Activated T-cell treated with anti-CD3 and anti-CD28 coated beads for 1 hour (primary cell): ENCODE measurements around the gene SSH2.
"Not testable (repeated sequence)": the region's sequence is repeated elsewhere in the genome, so short reads cannot be mapped to it uniquely, and the experiment has no call there.

Experiments
- DNase-seq: peaks from one replicate; pipeline ENCODE4 v3.0.0-alpha.2; 2020; ENCODE audit warnings: low read depth

SSH2 gene

GRCh38 chr17:29930409-29931010 lies 482 bp upstream of the SSH2 start:
- no peak for DNase-seq

DNA sequence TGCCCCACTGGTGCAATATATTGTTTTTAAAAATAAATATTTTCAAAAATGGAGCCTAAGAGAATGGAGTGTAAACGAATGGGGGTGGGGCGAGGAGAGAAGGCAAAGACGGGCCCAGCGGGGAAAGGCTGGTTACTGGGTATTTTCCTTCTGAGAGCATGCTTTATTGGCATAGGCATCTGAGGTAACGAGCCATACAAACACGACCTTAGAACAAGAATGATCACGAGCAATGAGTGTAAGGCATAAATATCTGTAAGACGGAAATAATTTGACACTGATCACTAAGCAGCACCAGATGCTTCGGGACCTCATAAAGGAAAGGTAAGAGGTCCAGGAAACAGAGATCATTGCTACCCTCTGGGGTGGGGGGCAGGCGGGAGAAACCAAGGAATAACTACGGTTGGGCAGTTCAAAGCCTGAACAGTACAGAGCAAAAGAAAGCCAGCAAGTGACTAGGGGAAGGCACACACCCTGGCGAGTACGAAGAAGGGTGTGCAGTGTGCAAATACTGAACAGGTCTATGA lies 959 bp downstream of the SSH2 start:
- DNase-seq = no peak

DNA sequence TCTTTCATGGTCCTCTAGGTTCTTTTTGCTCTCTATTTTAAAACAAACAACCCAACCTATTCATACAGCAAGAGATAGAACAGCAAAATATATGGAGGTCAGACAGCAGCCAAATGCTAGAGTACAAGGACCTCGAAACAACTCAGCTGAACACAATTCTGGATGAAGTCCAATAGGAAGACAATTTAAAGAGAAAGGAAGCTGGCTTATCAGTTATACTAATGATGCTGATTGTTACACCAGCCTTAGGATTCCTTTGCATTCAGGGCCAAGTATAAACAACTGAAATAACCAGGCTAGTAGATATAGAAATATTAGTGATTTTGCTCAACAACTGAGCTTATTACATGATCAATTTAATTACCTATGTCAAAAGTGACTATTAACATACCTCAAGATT lies 2.5 kb downstream of the SSH2 start:
- DNase-seq = no peak

GRCh38 chr17:29924786-29925185 lies 5.2 kb downstream of the SSH2 start:
- DNase-seq = no peak

- DNase-seq = no peak
Measured at GRCh38 chr17:29918922-29919856, 10.8 kb downstream of the SSH2 start.

DNA sequence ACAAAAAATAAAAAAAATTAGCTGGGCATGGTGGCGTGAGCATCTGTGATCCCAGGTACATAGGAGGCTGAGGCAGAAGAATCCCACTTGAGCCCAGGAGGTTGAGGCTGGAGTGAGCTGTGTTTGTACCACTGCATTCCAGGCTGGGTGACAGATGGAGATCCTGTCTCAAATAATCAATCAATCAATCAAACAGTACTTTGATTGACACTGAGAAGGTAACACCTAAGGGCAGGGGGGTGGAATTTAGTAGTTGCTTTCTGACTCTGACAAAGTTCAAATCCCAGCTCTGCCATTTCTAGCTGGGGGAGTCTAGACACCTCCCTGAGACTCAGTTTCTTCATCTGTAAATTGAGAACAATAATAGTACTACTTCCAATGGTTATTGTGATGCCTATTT lies 12.0 kb downstream of the SSH2 start:
- no peak for DNase-seq

DNA sequence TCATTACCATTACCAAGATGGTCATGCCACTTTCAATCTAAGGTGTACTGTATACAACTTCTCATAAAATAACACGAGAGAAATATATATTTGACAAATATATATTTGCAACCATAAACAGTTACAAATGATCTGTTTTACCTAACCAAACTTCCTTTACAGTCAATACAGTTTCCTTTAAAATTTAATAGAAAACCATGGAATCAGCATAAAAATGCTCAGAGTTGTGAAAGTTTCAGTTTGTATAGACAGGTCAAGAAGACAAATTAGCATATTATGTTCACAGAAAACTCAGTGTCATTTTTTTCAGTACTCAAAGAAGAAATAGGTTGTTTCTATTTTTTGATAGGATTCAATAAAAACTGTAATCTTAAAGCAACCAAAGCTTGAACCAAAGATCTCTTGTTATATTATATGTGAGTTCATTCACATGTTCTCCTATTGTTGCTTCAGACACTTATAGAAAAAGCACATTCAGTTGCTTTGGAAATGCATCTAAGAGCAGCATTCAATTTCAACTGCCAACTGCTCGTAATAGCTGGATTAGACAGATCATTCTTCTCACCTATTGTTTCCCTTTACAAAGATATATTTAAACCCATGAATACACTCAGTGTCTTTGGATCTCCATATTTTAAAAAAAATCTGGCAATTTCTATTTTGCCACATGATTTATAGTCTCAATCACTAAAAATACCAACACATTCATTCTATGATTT lies 15.1 kb downstream of the SSH2 start:
- DNase-seq = no peak

DNA sequence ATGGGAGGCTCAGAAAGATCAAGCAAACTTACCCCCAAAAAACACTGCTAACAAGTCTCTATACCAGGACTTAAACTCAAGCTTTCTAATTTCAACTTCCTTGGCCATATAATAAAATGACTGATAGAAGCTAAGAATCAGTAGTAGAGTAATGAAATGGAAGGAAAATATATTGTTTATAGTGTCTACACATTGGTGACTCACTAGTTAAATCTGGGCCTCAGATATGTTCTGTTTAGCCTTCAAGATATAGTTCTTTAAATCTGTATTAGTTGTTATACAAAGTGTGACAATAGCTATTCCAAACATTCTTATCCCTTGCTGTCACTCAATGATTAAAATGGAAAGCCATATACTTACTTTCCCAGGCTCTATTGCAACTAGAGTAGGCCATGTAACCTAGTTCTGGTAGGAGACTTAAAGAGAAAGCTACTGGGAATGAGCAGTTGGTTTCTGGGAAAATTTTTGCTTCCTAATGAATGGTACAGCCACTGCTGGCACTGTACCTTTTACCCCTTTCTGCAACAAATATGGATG lies 18.3 kb downstream of the SSH2 start:
- DNase-seq = no peak

- DNase-seq = no peak
Measured at GRCh38 chr17:29909236-29910003, 20.6 kb downstream of the SSH2 start.

DNA sequence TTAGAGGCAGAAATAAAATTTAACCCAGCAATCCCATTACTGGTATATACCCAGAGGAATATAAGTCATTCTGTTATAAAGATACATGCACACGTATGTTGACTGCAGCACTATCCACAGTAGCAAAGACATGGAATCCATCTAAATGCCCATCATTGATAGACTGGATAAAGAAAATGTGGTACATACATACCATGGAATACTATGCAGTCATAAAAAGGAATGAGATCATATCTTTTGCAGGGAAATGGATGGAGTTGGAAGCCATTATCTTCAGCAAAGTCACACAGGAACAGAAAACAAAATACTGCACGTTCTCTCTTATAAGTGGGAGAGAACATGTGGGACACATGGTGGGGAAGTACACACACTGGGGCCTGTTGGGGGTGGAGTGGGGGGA lies 23.1 kb downstream of the SSH2 start:
- DNase-seq = no peak

DNA sequence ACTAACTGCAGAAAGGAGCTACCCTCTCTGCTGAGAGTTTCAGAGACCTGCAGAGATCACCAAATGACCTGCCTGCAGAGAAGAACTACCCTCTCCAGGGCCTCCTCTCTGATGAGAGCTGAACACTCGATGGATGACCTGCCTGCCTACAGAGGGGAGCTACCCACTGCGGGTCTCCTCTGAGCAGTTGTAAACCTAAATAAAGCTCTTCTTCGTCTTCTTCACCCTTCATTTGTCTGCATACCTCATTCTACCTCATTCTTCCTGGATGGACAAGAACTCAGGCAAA lies 24.2 kb downstream of the SSH2 start:
- no peak for DNase-seq

DNA sequence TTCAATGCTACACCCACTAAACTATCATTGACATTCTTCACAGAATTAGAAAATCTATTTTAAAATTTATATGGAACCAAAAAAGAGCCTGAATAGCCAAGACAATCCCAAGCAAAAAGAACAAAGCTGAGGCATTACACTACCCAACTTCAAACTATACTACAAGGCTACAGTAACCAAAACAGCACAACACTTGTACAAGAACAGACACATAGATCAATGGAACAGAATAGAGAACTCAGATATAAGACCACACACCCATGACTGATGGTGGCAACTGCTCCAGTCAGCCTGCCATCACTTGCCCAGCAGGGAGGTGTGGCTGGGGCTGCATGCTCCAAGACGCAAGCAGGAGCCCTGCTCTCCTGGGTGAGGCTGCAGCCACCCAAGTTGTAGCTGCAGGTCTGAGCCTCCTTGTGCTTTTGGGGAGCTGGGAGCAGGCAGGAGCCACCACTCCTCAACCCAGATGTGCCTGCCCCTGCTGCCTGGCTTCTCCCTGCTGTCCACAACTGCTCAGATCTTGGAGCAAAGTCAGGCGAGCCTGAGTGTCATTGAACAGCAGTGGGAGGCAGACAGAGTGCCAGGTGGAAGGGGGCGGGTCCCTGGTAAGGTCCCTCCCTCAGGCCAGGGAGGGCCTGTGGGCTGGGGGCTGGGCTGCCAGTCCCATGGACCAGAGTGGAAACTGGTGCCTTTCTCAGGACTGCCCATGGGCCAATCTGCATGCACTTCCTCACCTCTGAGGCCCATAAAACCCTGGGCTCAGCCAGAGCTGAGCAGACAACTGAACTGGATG lies 24.7 kb downstream of the SSH2 start:
- no peak for DNase-seq

- DNase-seq = no peak
Measured at GRCh38 chr17:29903471-29903870, 26.6 kb downstream of the SSH2 start.

GRCh38 chr17:29897136-29897535 lies 32.9 kb downstream of the SSH2 start:
- DNase-seq = not testable (repeated sequence)

DNA sequence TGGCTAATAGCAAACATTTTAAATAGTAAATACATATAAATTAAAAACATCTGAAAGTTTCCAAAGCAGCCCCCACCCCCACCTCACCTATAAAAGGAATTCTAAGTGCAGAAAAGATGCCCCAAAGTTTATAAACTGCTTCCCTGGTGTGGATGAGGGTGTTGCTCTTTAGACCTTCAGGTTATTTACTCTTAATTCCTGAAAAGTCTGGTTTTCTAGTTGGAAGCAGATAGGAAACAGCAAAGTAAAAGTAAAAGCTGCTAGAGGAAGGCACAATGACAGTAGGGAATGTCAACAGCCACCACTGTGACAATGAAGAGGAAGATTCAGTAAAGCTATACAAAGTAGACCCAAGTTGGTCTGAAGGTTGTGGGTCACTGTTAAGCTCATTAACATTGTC lies 37.8 kb downstream of the SSH2 start:
- no peak for DNase-seq

DNA sequence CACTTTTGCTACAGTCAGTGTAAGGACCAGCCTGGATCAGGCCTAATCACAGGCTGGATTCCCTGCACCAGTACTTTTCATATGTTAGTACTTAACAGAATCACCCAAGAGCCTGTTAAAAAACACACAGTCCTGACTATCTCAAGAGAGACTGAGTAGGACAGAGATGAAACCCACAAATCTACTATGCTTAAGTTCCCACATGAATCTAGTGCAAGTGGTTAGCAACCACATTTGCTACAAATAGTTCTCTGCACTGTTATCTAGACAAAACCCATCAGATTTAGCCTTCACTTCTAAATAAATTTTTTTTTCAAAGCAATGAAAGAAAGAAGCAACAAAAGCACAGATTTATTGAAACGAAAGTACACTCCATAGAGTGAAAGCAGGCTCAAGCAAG lies 38.9 kb downstream of the SSH2 start:
- DNase-seq = no peak

DNA sequence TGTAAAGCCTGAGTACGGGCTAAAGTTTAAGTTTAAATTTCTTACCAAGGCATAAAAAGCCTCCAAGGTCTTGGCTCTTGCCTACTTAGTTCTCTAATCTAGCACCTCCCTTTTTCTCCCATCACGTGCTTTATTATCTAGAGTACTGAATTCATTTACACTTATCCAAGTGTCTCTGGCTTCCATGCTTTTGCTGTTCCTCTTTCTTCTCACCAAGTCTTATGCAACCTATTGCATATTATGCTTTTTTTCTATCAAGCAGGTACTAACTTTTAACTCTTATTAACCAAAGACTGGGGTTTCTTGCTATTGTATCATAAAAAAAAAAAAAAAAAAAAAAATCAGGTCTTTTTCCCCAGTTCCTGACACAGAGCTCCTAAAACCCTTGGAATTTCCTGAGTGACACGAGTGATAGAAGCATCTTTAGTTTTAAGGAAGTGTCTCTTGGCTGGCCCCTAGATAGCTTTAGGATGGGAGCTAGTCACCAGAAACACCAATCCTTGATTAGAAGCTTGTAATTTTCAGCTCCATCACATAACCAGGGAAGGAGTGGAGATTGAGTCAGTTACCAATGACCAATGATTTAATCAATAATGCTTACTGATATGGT lies 44.9 kb downstream of the SSH2 start:
- no peak for DNase-seq

GRCh38 chr17:29883497-29883896 lies 46.5 kb downstream of the SSH2 start:
- no peak for DNase-seq

GRCh38 chr17:29881256-29881655 lies 48.8 kb downstream of the SSH2 start:
- DNase-seq = no peak

DNA sequence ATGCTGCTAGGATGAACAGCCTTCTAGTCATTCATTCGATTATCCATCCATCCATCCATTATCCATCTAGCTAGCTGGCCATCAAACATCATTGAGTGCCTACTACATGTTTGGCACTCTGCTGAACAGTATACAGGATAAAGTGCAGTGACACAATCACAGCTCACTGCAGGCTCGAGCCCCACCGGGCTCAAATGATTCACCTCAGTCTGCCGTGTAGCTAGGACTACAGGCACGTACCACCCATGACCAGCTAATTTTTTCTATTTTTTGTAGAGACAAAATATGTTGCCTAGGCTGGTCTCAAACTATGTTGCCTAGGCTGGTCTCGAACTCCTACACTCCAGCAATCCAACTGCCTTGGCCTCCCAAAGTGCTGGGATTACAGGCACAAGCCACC lies 50.0 kb downstream of the SSH2 start:
- no peak for DNase-seq
